ENCODE data around the gene PRTFDC1. TPM values are rescaled to one million over a fixed set of nuclear protein-coding genes. Genes with fewer than 3 reads are reported as not detected.

The PRTFDC1 gene
- total and polyA plus RNA-seq, 2 of the 13 experiments (the other 11 are each of a cell fraction or from before 2014, with no cell fraction given), result not detected

DNA sequence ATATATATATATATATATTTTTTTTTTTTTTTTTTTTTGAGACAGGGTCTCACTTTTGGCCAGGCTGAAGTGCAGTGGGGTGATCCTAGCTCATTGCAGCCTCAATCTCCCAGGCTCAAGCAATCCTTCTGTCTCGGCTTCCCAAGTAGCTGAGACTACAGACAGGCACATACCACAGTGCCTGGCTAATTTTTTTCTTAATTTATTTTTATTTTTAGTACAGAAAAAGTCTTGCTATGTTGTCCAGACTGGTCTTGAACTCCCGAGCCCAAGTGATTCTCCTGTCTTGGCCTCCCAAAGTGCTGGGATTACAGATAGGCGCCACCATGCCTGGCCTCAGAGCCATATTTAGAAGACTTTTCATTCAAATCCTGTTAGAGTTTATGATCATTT, 79.6 kb downstream of the PRTFDC1 start:
- no TSS peak for BruUV-seq (replicated peaks)
- ATAC-seq (no peak), DNase-seq (ENCODE audit: low spot score) (no peak), FAIRE-seq (no peak)
- no peaks in the 10 kb centered on the region for H3K36me3 ChIP-seq (replicated peaks in 1 of 2; ENCODE audit: control insufficient read depth in 1 of 2, insufficient read depth in 2 of 2, low read length in 2 of 2)
- no peak for TF ChIP-seq FOXM1 (CRISPR knock-in tag; IDR thresholded peaks at IDR 0.05)
- no peak for TF ChIP-seq GTF2F1 (IDR thresholded peaks at IDR 0.05; ENCODE audit: low read length)
- TF ChIP-seq MEF2D (CRISPR knock-in tag; IDR thresholded peaks at IDR 0.05), result no peak
- no peak for TF ChIP-seq SAFB2 (CRISPR knock-in tag; IDR thresholded peaks at IDR 0.05; ENCODE audit: borderline replicate concordance, low read depth)
- TF ChIP-seq TAF15 (IDR thresholded peaks at IDR 0.05; ENCODE audit: low read depth, low read length, poor library complexity, severe bottlenecking), result no peak
- no peak for TF ChIP-seq TGIF2 (CRISPR knock-in tag; IDR thresholded peaks at IDR 0.05)
- TF ChIP-seq CENPX (CRISPR knock-in tag; IDR thresholded peaks at IDR 0.05), result no peak
- TF ChIP-seq MIXL1 (CRISPR knock-in tag; IDR thresholded peaks at IDR 0.05), result no peak
- TF ChIP-seq CBX5 (CRISPR knock-in tag; IDR thresholded peaks at IDR 0.05; ENCODE audit: borderline replicate concordance), result no peak
- no peak for TF ChIP-seq SNAI1 (CRISPR knock-in tag; IDR thresholded peaks at IDR 0.05; ENCODE audit: borderline replicate concordance)
- WGBS (ENCODE audit: low lambda C conversion rate), result 22% methylated on average over 3 of the region's 3 CpGs
- intact Hi-C loops (cut with micrococcal nuclease; ENCODE audit: unreplicated experiment) (no loop called here), in situ Hi-C loops (cut with HindIII; ENCODE audit: extremely low pct_ligation_motif_present, low pct_unique_long_range_greater_than_20kb) (no loop called here)
- peaks cover 0 to 2% of the 10 kb centered on the region in 2 experiments; a peak in 2 of 5 replicates for H3K27me3 ChIP-seq (ENCODE audit: control insufficient read depth in 1 of 2, insufficient read depth in 2 of 2, low read length in 2 of 2)
- no peaks in the 10 kb centered on the region for H4K20me1 ChIP-seq (ENCODE audit: insufficient read depth, low read length)
- no peak overlapping the region for H2AFZ ChIP-seq (ENCODE audit: low read length)
- H3K4me3 ChIP-seq (replicated peaks in 1 of 3; ENCODE audit: insufficient read depth in 1 of 3, low read depth in 2 of 3, low read length in 3 of 3), result no peak overlapping the region
- H3K9ac ChIP-seq (ENCODE audit: insufficient read depth, low read depth, low read length), result no peak overlapping the region
- no peak overlapping the region for H3K4me2 ChIP-seq (ENCODE audit: low read depth, low read length)
- ChIA-PET CTCF (ENCODE audit: low intra/inter-chr PET ratio, low total read pairs) (no interaction called here), POLR2A (no interaction called here)
- H3K9me3 ChIP-seq (ENCODE audit: low read length), result peaks cover 6% of the 10 kb centered on the region; the same call in 1 of the 2 replicates
- H3K79me2 ChIP-seq (ENCODE audit: insufficient read depth, low read length), result no peaks in the 10 kb centered on the region
- peaks cover 7% of the 10 kb centered on the region; the same call in 1 of the 2 replicates for H3K4me1 ChIP-seq (ENCODE audit: insufficient read depth, low read length)
- H3K27ac ChIP-seq (ENCODE audit: extremely low read length, insufficient read depth, low read length), result no peak overlapping the region
